OCI-LY7 (cell line): ENCODE results near the gene NPFF. TPM values are rescaled to one million over a fixed set of nuclear protein-coding genes. Genes with fewer than 3 reads are reported as not detected.

ENCODE experiments used
- BruUV-seq: library from RNA; stranded (reverse); fragments of 400-500 nt; replicated peaks from 2 replicates; lab custom pipeline; 2021; lab: Mats Ljungman, UMichigan
- CTCF ChIA-PET: fragments of 300-600 bp; sonication (Branson Sonifier 250); formaldehyde crosslinking; loops from one replicate; lab custom pipeline; 2022; ENCODE audit warnings: antibody characterized with exemption; ENCODE audit not compliant: unreplicated experiment; lab: Charles Lee
- POLR2A ChIA-PET: fragments of 300-600 bp; sonication (Branson Sonifier 250); formaldehyde crosslinking; loops from one replicate; lab custom pipeline; 2022; ENCODE audit warnings: antibody characterized with exemption; lab: Charles Lee
- DNase-seq: peaks from one replicate; pipeline ENCODE4 v3.0.0-alpha.2; 2015; ENCODE audit warnings: low spot score
- H2AFZ ChIP-seq: fragments of 200-600 bp; sonication (generic), shearing (Covaris generic); 2 replicates; pipeline ENCODE4 v1.6.1; 2014; ENCODE audit warnings: mild to moderate bottlenecking, antibody characterized with exemption, low read length, moderate library complexity
- H3K27ac ChIP-seq: fragments of 200-600 bp; sonication (generic); 2 replicates; pipeline ENCODE4 v1.5.1; 2014; ENCODE audit warnings: mixed run types, low read depth, mild to moderate bottlenecking, moderate library complexity, low read length, inconsistent platforms; ENCODE audit not compliant: poor library complexity, severe bottlenecking
- H3K36me3 ChIP-seq: fragments of 200-600 bp; sonication (generic); 2 replicates; pipeline ENCODE4 v1.6.1; 2014; ENCODE audit warnings: mild to moderate bottlenecking, antibody characterized with exemption, low read length, moderate library complexity, mixed read lengths; ENCODE audit not compliant: insufficient read depth
- H3K4me1 ChIP-seq: fragments of 200-600 bp; sonication (generic); 2 replicates; pipeline ENCODE4 v1.5.1; 2014; ENCODE audit warnings: mild to moderate bottlenecking, low read length; ENCODE audit not compliant: insufficient read depth, poor library complexity, severe bottlenecking
- H3K4me2 ChIP-seq: fragments of 200-600 bp; sonication (generic); 2 replicates; pipeline ENCODE4 v1.6.1; 2014; ENCODE audit warnings: mild to moderate bottlenecking, low read length
- H3K4me3 ChIP-seq: fragments of 200-600 bp; sonication (generic); 2 replicates; pipeline ENCODE4 v1.5.1; 2014; ENCODE audit warnings: mild to moderate bottlenecking, low read depth, low read length; ENCODE audit not compliant: poor library complexity, severe bottlenecking
- H3K79me2 ChIP-seq: fragments of 200-600 bp; sonication (generic); 2 replicates; pipeline ENCODE4 v1.6.1; 2016; ENCODE audit warnings: low read depth, mild to moderate bottlenecking, low read length, moderate library complexity, mixed read lengths; ENCODE audit not compliant: insufficient read depth
- H3K9me2 ChIP-seq: fragments of 200-600 bp; sonication (generic); 2 replicates; pipeline ENCODE4 v1.6.1; 2016; ENCODE audit warnings: mild to moderate bottlenecking, low read length, mixed read lengths; ENCODE audit not compliant: insufficient read depth
- H3K9me3 ChIP-seq: fragments of 200-600 bp; sonication (generic); 2 replicates; pipeline ENCODE4 v1.6.1; 2014; ENCODE audit warnings: mild to moderate bottlenecking, mixed run types, low read length, mixed read lengths
- H4K20me1 ChIP-seq: fragments of 200-600 bp; sonication (generic); 2 replicates; pipeline ENCODE4 v1.6.1; 2014; ENCODE audit warnings: mild to moderate bottlenecking, antibody characterized with exemption, low read length, moderate library complexity, mixed read lengths; ENCODE audit not compliant: insufficient read depth
- EZH2phosphoT487 ChIP-seq: fragments of 200-600 bp; sonication (generic); IDR thresholded peaks from 2 replicates; pipeline ENCODE4 v1.6.1; 2018; ENCODE audit warnings: low read depth, borderline replicate concordance, mild to moderate bottlenecking, mixed run types, antibody characterized with exemption, low read length, moderate library complexity, mixed read lengths
- intact Hi-C: fragments of 100-400 bp; cut with micrococcal nuclease; formaldehyde crosslinking; loops from one replicate; pipeline ENCODE4 v1.10.0; 2022; ENCODE audit not compliant: unreplicated experiment
- total RNA-seq, 2 experiments: library from RNA; depleted of rRNA in 1 of 2; stranded (reverse); fragments of >200 nt in 1 of 2; shearing (Covaris generic) in 1 of 2; gene quantifications; 2 replicates each; pipeline ENCODE4 v1.2.3, GENCODE V29; 2014 to 2022
- TF ChIP-seq, protein P1 (sequence below): fragments of 200-600 bp; sonication (generic); conservative IDR thresholded peaks from 2 replicates; pipeline ENCODE4 v1.5.1; 2014; ENCODE audit warnings: mild to moderate bottlenecking, antibody characterized with exemption, low read length, moderate library complexity, mixed read lengths

NPFF gene
- total RNA-seq, 2 experiments from 2014 or later = not detected

DNA sequence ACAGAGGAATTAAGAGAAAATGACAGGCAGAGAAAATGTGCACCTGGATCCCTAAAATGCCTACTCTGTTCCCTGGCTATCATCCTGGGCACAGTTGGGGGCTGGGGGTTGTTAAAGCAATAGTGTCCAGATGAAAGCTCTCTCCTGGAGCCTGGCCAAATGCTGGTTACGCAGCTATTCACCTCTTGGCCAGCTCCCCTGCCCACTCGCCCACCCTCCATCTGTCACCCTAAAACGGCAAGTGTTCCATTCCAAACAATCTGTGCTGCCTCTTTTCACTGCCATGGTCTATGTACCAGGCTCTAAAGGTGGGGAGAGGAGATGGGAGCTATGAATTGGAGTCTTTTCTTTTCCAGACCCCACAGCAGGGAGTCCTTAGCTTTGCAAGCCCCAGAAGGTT, 24.7 kb upstream of the NPFF start:
- Histone ChIP-seq H3K79me2 (no peaks in the 10 kb centered on the region), H4K20me1 (no peaks in the 10 kb centered on the region), H3K4me3 (no peak overlapping the region), H3K27ac (no peak overlapping the region), H3K36me3 (peaks cover 53% of the 10 kb centered on the region), H3K9me3 (no peaks in the 10 kb centered on the region), H3K4me2 (no peak overlapping the region), H3K4me1 (no peaks in the 10 kb centered on the region), H3K9me2 (no peaks in the 10 kb centered on the region), H2AFZ (no peak overlapping the region)
- intact Hi-C loops = no loop called here
- ChIA-PET CTCF (no interaction called here), POLR2A (interaction anchor here (0.6 to 0.7 kb wide), 2 partner anchors 17 to 388 kb away, joined by 4 read pairs; no protein-coding TSS in a partner anchor)
- BruUV-seq = no TSS peak
- no peak for TF ChIP-seq EZH2phosphoT487
- TF ChIP-seq, protein P1, sequence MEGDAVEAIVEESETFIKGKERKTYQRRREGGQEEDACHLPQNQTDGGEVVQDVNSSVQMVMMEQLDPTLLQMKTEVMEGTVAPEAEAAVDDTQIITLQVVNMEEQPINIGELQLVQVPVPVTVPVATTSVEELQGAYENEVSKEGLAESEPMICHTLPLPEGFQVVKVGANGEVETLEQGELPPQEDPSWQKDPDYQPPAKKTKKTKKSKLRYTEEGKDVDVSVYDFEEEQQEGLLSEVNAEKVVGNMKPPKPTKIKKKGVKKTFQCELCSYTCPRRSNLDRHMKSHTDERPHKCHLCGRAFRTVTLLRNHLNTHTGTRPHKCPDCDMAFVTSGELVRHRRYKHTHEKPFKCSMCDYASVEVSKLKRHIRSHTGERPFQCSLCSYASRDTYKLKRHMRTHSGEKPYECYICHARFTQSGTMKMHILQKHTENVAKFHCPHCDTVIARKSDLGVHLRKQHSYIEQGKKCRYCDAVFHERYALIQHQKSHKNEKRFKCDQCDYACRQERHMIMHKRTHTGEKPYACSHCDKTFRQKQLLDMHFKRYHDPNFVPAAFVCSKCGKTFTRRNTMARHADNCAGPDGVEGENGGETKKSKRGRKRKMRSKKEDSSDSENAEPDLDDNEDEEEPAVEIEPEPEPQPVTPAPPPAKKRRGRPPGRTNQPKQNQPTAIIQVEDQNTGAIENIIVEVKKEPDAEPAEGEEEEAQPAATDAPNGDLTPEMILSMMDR = no peak
- no peak for DNase-seq

DNA sequence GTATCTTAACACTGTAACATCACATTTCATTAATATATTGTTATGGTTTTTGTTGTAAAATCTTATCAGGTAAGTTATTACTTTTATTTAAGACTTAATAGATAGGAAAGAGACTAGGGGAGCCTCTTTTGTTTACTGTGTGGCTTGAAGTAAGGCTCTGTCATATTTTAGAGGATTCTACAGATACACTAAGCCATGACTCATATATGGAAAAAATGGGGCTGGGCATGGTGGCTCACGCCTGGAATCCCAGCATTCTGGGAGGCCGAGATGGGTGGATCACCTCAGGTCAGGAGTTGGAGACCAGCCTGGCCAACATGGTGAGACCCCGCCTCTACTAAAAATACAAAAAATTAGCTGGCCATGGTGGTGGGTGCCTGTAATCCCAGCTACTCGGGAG, 23.6 kb upstream of the NPFF start:
- Histone ChIP-seq H3K4me3 (no peak overlapping the region), H3K4me1 (no peaks in the 10 kb centered on the region), H3K79me2 (no peaks in the 10 kb centered on the region), H3K9me3 (no peaks in the 10 kb centered on the region), H4K20me1 (no peaks in the 10 kb centered on the region), H3K4me2 (no peak overlapping the region), H3K36me3 (peaks cover 47% of the 10 kb centered on the region), H2AFZ (no peak overlapping the region), H3K27ac (no peak overlapping the region), H3K9me2 (no peaks in the 10 kb centered on the region)
- DNase-seq = no peak
- no TSS peak for BruUV-seq
- TF ChIP-seq EZH2phosphoT487 = no peak
- TF ChIP-seq, protein P1 = no peak
- POLR2A ChIA-PET = interaction anchor here (0.7 kb wide), 1 partner anchor 28 kb away, joined by 5 read pairs; no protein-coding TSS in a partner anchor
- CTCF ChIA-PET = interaction anchor here (0.7 kb wide), 1 partner anchor 107 kb away, joined by 5 read pairs; no protein-coding TSS in a partner anchor
- intact Hi-C loops = no loop called here

DNA sequence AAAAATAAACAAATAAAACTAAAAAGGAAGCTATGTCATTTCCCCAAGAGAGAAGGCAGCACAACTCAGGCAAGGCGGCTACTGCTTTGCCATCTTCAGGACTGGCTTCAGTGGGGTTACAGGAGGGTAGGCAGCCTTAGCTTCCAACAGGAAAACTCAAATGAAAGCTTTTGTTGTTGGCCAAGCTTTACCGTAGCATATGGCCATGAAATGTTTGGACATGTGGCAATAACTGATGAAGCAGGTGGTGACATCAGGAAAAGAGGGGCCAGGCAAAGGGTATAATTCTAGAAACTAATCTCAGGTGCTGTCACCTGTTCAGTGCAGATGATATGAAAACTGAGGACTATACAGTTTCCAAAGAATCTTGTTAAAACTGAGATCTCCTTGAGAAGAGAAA, 22.8 kb upstream of the NPFF start:
- H3K79me2 ChIP-seq = no peaks in the 10 kb centered on the region

More for the DNA sequence above, 22.8 kb upstream of the NPFF start:
- no TSS peak for BruUV-seq
- POLR2A ChIA-PET = interaction anchor here (0.6 kb wide), 1 partner anchor 62 kb away, joined by 3 read pairs; no protein-coding TSS in a partner anchor
- H3K36me3 ChIP-seq = peaks cover 46% of the 10 kb centered on the region
- DNase-seq = no peak
- H3K4me2 ChIP-seq = no peak overlapping the region
- H3K9me2 ChIP-seq = no peaks in the 10 kb centered on the region
- no peak overlapping the region for H3K27ac ChIP-seq
- CTCF ChIA-PET = no interaction called here
- intact Hi-C loops = no loop called here
- no peaks in the 10 kb centered on the region for H4K20me1 ChIP-seq
- no peak overlapping the region for H3K4me3 ChIP-seq
- TF ChIP-seq, protein P1 = no peak
- TF ChIP-seq EZH2phosphoT487 = no peak
- H3K9me3 ChIP-seq = no peaks in the 10 kb centered on the region
- H2AFZ ChIP-seq = no peak overlapping the region
- no peaks in the 10 kb centered on the region for H3K4me1 ChIP-seq
